GM18526 (cell line): ENCODE results near the gene SAPCD1.

Experiments used
- POLR2A ChIP-seq: IDR thresholded peaks from 3 replicates; pipeline ENCODE4 v1.6.1; 2011; ENCODE audit not compliant: insufficient read length; ENCODE audit errors: extremely low read depth

SAPCD1 gene

GRCh38 chr6:31761343-31761742, 1.1 kb upstream of the SAPCD1 start:
- TF ChIP-seq POLR2A = no peak

- no peak for TF ChIP-seq POLR2A
Observed at GRCh38 chr6:31762878-31763618, 592 bp downstream of the SAPCD1 start.

GRCh38 chr6:31763619-31763940, 1.1 kb downstream of the SAPCD1 start:
- no peak for TF ChIP-seq POLR2A

- TF ChIP-seq POLR2A = no peak
Observed at GRCh38 chr6:31764198-31764597, 1.7 kb downstream of the SAPCD1 start.

GRCh38 chr6:31765559-31765909, 3.1 kb downstream of the SAPCD1 start:
- no peak for TF ChIP-seq POLR2A

GRCh38 chr6:31765910-31766794, 3.7 kb downstream of the SAPCD1 start:
- TF ChIP-seq POLR2A = no peak

GRCh38 chr6:31767096-31767645, 4.7 kb downstream of the SAPCD1 start:
- TF ChIP-seq POLR2A = no peak

- no peak for TF ChIP-seq POLR2A
Observed at GRCh38 chr6:31768363-31769257, 6.2 kb downstream of the SAPCD1 start.

GRCh38 chr6:31769684-31770371, 7.4 kb downstream of the SAPCD1 start:
- TF ChIP-seq POLR2A = no peak

GRCh38 chr6:31770860-31771259, 8.4 kb downstream of the SAPCD1 start:
- TF ChIP-seq POLR2A = no peak

GRCh38 chr6:31771992-31772358, 9.5 kb downstream of the SAPCD1 start:
- TF ChIP-seq POLR2A = no peak

- TF ChIP-seq POLR2A = no peak
Observed at GRCh38 chr6:31775184-31775583, 12.7 kb downstream of the SAPCD1 start.

GRCh38 chr6:31775633-31776484, 13.4 kb downstream of the SAPCD1 start:
- TF ChIP-seq POLR2A = no peak

GRCh38 chr6:31776485-31776988, 14.1 kb downstream of the SAPCD1 start:
- TF ChIP-seq POLR2A = no peak
